Medulla oblongata (tissue), 1 donor: ENCODE data around the gene FLNB.
A peak's percentile ranks its signal among the peaks of the same experiment; 100 is the strongest.
"Not testable (repeated sequence)": the region's sequence is repeated elsewhere in the genome, so short reads cannot be mapped to it uniquely, and the experiment has no call there.

Experiments used
- DNase-seq: peaks from one replicate; pipeline ENCODE4 v3.0.0-alpha.2; 2015; ENCODE audit errors: extremely low spot score

FLNB gene

DNA sequence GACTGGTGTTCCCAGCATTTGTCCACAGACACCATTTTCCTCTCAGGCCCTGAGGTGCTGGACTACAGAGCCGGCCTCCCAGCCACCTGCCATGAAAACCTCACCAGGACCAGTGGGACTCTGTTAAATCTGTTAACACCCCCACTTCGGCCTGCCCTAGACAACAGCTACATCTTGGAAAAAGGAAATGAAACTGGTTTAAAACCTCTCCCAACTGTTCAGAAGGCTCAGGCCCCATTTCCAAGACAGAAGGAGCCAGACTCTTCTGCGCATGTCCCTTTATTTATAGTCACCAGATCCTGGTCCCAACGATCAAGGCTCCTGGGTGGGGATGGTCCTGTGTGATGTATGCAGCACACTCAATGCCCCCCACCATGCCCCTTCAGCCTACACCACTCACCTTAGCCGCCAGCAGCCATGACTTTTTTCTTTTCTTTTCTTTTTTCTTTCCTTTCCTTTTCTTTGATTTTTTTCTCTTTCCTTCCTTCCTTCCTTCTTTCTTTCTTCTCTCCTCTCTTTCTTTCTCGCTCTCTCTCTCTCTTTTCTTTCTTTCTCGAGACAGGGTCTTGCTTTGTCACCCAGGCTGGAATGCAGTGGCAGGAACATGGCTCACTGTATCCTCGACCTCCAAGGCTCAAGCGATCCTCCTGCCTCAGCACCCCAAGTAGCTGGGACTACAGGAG, 25.5 kb upstream of the FLNB start:
- peak; percentile 60 for DNase-seq

- peak; percentile 86 for DNase-seq
Observed at GRCh38 chr3:57983734-57984518, 24.3 kb upstream of the FLNB start.

DNA sequence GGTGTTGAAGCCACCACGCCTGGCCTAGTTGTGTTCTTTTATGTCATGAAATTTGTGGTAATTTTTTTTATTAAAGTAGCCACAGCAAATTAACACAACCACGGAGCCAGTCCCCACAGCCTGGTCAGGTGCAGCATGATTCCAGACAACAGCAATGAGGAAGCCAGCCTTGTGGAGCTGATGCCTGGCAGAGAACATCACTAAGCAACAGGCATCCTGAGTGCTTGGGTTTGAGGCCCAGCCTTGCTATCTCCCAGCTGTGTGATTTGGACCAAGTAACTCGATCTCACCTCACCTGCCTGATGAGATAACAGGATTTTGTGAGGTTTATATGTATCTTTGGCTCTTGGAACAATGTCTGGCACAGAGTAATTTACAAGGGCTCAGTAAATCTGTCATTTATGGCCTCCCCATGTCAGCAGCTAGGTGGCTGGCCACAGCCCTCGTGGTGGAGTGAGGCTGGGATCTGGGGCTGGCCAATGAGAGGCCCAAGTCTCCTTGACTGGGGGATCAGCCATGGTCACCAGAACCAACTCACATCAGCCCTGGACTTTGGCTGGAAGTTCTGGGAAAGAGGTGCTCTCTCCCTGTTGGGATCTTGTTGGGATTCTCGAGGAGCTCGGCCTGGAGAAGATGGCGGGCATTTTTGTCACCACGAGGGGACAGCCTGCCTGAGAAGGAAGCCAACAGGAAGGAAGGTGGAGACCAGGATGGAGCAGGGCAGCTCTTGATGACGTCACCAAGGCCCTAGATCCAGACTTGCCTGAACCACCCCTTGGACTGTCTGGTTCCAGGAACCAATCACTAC, 22.8 kb upstream of the FLNB start:
- no peak for DNase-seq

DNA sequence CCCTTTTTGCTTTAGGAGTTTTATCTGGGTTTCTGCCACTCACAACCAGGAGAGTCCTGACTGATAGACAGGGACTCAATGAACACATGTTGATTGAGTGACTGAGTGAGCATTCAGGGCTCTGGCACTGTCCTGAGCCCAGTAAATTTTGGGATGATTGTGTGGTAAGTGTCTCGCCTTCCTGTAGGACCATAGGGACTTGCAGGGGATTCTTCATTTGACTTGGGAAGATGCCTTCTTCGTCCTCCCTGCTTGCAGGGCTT, 22.3 kb upstream of the FLNB start:
- no peak for DNase-seq

DNA sequence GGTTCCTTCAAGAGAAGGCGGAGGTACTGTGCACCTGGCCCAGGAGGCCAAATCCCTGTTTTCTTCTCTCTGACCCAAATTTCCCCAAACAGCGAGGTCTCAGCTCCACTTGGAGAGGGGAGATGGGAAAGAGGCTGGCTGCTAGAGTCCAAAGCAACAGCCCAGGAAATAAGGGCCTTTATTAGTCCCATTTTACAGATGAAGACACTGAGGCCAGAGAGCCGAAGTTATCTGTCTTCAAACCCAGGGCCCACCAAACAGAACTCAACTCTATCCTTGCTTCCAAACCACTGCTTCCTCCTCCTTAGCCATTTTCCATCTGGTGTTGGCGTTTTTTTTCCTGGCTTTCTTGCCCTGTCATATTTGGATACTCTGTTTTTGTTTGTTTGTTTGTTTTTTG, 22.0 kb upstream of the FLNB start:
- no peak for DNase-seq

DNA sequence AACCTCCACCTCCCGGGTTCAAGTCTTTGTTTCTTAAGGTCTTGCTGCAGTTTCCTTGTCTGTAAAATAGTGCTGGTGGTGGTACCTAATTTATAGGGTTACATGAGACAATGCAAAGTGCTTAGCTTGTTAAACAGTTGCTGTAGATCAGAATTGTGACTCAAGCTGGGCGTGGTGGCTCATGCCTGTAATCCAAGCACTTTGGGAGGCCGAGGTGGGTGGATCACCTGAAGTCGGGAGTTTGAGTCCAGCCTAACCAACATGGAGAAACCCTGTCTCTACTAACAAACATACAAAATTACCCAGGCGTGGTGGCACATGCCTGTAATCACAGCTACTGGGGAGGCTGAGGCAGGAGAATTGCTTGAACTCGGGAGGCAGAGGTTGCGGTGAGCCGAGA, 19.0 kb upstream of the FLNB start:
- not testable (repeated sequence) for DNase-seq

GRCh38 chr3:57989646-57990045, 18.6 kb upstream of the FLNB start:
- no peak for DNase-seq

GRCh38 chr3:57992452-57993213, 15.6 kb upstream of the FLNB start:
- DNase-seq = no peak

DNA sequence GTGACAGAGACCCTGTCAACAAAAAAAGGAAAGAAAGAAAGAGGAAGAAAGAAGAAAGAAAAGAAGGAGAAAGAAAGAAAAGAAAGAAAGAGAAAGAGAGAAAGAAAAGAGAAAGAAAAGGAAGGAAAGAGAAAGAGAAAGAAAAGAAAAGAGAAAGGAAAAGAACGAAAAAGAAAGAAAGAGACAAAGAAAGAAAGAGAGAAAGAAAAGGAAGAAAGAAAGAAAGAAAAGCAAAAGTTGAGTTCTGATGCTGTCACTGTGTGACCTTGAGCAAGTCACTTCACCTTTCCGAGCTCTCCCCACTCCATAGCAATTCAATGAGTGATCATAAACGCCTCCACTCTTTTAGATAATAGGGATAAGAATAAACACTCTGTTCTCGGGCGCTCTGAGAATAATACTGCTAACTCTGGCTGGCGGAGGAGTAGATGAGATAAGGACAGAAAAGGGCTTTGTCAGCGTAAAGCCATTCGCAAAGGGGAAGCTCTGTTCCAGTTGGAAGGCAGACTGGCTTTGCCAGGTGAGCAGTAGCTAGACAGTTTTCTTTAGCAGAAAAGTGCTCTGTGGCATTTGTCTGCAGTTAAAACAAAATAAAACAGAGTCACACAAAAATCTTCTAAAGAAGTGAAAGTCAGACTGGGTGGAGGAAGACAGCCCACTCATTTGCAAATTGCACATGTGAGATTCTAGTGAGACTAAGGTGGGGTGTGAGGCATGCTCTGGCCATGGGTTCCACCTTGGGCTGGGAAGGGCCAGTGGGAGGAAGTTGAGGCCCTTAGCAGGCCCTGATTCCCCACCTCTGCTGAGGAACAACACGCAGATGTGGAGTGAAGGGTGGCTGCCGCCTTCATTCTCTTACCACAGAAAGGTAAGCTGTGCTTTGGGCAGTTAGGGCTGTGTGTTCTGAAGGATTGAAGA, 9.6 kb upstream of the FLNB start:
- no peak for DNase-seq

DNA sequence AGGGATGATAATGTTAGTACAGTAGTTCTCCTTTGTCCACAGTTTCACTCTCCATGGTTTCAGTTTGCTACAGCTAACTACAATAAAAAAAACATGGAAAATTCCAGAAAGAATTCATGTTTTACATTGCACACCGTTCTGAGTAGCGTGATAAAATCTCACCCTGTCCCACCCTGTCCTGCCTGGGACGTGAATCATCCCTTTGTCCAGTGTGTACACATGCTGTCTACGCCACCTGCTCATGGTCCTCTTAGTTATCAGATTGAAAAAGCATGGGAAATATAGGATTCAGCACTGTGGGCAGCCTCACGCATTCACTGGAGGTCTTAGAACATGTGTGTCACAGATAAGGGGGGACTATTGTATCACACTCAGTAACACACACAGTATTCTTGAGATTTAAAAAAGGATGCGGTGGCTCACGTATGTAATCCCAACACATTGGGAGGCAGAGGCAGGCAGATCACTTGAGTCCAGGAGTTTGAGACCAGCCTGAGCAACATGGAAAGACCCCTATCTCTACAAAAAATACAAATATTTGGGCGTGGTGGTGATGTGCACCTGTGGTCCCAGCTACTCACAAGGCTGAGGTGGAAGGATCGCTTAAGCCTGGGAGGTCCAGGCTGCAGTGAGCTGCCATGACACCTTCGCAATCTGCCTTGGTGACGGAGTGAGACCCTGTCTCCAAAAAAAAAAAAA, 8.7 kb upstream of the FLNB start:
- DNase-seq = no peak

- DNase-seq = no peak
Observed at GRCh38 chr3:58000306-58001085, 7.7 kb upstream of the FLNB start.

GRCh38 chr3:58001086-58001467, 7.1 kb upstream of the FLNB start:
- no peak for DNase-seq

DNA sequence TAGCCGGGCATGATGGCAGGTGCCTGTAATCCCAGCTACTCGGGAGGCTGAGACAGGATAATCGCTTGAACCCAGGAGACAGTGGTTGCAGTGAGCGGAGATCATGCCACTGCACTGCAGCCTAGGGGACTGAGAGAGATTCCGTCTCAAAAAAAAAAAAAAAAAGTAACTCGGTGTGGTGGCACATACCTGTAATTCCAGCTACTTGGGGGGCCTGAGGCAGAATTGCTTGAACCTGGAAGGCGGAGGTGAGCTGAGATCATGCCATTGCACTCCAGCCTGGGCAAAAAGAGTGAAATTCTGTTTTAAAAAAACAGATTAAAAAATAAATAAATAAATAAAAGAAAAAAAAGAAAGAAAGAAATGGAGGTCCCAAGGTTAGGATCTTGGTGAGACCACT, 6.2 kb upstream of the FLNB start:
- no peak for DNase-seq

- no peak for DNase-seq
Observed at GRCh38 chr3:58003093-58003492, 5.1 kb upstream of the FLNB start.

GRCh38 chr3:58004973-58005372, 3.2 kb upstream of the FLNB start:
- no peak for DNase-seq

GRCh38 chr3:58005669-58006068, 2.6 kb upstream of the FLNB start:
- DNase-seq = no peak

DNA sequence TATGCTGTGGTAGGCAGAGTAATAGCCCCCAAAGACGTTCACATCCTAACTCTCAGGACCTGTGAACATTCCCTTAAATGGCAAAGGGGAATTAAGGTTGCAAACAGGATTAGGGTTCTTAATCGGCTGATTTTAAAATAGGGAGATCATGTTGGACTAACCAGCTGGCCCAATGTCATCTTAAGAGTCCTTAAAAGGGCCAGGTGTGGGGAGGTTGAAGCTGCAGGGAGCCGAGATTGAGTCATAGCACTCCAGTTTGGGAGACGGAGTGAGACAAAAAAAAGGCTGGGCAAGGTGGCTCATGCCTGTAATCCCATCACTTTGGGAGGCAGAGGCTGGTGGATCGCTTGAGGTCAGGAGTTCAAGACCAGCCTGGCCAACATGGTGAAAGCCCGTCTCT, 1.6 kb upstream of the FLNB start:
- no peak for DNase-seq

DNA sequence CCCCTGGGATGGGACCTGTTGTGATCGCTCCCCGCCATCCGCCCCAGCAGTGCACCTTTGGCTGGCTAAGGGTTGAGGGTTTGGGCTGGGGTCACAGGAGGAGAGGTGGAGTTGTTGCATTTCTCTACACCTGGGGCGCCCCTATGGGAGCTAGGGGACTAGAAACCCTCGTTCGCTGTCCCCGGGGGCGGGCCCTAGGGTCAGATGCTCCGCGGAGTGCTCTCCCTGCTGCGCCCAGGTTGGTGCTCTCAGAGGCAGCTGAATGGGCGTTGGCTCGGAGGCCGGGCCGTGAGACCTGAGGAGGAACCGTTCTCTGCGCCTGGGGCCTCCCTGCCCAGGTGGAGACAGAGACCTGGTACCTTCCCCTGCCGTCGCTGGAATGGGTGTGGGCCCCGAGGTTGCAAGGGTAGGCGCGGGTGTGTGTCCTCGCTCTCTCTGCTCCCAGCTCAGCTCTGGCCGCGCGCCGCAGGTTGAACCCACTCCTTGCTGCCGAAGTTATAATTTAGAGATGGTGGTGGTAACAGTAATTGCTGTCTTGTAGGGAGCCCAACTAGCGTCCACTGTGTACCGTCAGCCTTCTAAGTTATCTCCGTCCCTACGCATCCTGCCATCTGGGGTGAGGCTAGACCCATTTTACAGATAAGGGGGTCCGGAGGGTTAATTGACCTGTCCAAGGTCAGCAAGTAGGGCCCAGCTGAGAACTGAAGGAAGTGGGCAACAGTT, 965 bp downstream of the FLNB start:
- no peak for DNase-seq
